WERI-Rb-1 (cell line): ENCODE measurements around the gene LYZ.
"Not testable (repeated sequence)": the region's sequence is repeated elsewhere in the genome, so short reads cannot be mapped to it uniquely, and the experiment has no call there.

Source experiments
- DNase-seq: peaks from one replicate; pipeline ENCODE4 v3.0.0-alpha.2; 2020
- H3K27ac ChIP-seq: fragments of 250-450 bp; sonication (Bioruptor Pico); 2 replicates; pipeline ENCODE4 v1.5.1; 2020; ENCODE audit warnings: mild to moderate bottlenecking, moderate library complexity
- H3K27me3 ChIP-seq: fragments of 250-450 bp; sonication (Bioruptor Pico); 2 replicates; pipeline ENCODE4 v1.5.1; 2021; ENCODE audit warnings: mild to moderate bottlenecking, low read depth, moderate library complexity; ENCODE audit not compliant: insufficient read depth, severe bottlenecking
- H3K36me3 ChIP-seq: fragments of 250-450 bp; sonication (Bioruptor Pico); 2 replicates; pipeline ENCODE4 v1.5.1; 2020; ENCODE audit warnings: mild to moderate bottlenecking, moderate library complexity
- H3K4me3 ChIP-seq: 2 replicates; pipeline ENCODE4 v1.5.1; 2011; ENCODE audit warnings: low read depth, mild to moderate bottlenecking, control low read depth, low read length
- H3K9me3 ChIP-seq: fragments of 250-450 bp; sonication (Bioruptor Pico); 2 replicates; pipeline ENCODE4 v1.5.1; 2021; ENCODE audit warnings: mild to moderate bottlenecking, moderate library complexity; ENCODE audit not compliant: severe bottlenecking
- TF ChIP-seq, protein P1 (sequence below): IDR thresholded peaks from 2 replicates; pipeline ENCODE4 v1.5.1; 2011; ENCODE audit warnings: low read depth, mild to moderate bottlenecking, control low read depth, inconsistent platforms, low read length

The LYZ gene

DNA sequence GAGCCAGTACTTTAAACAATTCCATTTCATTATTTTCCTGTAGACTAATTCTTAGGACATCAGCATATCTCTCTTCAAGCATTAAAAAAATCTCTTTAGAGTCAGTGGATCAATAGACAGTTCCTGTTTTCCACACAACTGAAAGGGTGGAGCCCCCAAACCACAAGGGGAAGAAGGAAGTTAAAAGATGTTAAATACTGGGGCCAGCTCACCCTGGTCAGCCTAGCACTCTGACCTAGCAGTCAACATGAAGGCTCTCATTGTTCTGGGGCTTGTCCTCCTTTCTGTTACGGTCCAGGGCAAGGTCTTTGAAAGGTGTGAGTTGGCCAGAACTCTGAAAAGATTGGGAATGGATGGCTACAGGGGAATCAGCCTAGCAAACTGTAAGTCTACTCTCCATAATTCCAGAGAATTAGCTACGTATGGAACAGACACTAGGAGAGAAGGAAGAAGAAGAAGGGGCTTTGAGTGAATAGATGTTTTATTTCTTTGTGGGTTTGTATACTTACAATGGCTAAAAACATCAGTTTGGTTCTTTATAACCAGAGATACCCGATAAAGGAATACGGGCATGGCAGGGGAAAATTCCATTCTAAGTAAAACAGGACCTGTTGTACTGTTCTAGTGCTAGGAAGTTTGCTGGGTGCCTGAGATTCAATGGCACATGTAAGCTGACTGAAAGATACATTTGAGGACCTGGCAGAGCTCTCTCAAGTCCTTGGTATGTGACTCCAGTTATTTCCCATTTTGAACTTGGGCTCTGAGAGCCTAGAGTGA lies at the start of gene LYZ:
Gene LYZ (plus strand): TSS at position 220 of the 777 bp plus-strand sequence. CDS start 28 bp downstream, at position 248.
- no peaks in the 10 kb centered on the region for H3K27me3 ChIP-seq
- DNase-seq = no peak

DNA sequence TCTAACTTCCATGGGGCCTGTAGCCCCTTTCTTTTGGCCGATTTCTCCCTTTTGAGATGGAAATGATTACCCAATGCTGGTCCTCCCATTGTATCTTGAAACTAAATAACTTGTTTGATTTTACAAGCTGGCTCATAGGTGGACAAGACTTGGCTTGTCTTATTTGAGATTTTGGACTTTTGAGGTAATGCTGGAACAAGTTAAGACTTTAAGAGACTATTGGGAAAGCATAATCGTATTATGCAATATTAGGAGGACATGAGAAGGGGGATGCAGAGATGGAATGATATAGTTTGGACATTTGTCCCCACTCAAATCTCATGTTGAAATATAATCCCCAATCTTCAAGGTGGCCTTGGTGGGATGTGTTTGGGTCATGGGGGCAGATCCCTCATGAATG lies 49.2 kb upstream of the LYZ start:
- TF ChIP-seq, protein P1, sequence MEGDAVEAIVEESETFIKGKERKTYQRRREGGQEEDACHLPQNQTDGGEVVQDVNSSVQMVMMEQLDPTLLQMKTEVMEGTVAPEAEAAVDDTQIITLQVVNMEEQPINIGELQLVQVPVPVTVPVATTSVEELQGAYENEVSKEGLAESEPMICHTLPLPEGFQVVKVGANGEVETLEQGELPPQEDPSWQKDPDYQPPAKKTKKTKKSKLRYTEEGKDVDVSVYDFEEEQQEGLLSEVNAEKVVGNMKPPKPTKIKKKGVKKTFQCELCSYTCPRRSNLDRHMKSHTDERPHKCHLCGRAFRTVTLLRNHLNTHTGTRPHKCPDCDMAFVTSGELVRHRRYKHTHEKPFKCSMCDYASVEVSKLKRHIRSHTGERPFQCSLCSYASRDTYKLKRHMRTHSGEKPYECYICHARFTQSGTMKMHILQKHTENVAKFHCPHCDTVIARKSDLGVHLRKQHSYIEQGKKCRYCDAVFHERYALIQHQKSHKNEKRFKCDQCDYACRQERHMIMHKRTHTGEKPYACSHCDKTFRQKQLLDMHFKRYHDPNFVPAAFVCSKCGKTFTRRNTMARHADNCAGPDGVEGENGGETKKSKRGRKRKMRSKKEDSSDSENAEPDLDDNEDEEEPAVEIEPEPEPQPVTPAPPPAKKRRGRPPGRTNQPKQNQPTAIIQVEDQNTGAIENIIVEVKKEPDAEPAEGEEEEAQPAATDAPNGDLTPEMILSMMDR = no peak
- Histone ChIP-seq H3K4me3 (no peak overlapping the region), H3K9me3 (peaks cover 3% of the 10 kb centered on the region), H3K36me3 (no peaks in the 10 kb centered on the region), H3K27me3 (no peaks in the 10 kb centered on the region), H3K27ac (no peak overlapping the region)
- DNase-seq = no peak

More for the DNA sequence above, at the start of gene LYZ:
- TF ChIP-seq, protein P1 = no peak
- no peak within 1 kb of the TSS for H3K27ac ChIP-seq
- no peaks in the 10 kb centered on the region for H3K36me3 ChIP-seq
- H3K4me3 ChIP-seq = no peak within 1 kb of the TSS
- H3K9me3 ChIP-seq = no peaks in the 10 kb centered on the region

DNA sequence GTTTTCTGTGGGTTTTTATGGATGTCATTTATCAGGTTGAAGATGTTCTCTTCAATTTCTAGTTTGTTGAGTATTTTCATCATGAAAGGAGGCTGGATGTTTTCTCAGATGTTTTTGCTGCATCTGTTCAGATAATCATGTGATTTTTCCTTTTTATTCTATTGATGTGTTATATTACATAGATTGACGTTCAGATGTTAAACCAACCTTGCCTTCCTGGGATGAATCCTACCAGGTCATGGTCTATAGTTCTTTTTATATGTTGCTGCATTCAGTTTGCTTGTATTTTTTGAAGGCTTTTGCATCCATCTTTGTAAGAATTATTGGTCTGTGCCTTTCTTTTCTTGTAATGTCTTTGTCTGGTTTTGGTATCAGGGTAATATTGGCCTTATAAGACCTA lies 43.9 kb upstream of the LYZ start:
- no peaks in the 10 kb centered on the region for H3K36me3 ChIP-seq
- no peaks in the 10 kb centered on the region for H3K9me3 ChIP-seq
- H3K4me3 ChIP-seq = no peak overlapping the region
- H3K27ac ChIP-seq = no peak overlapping the region
- TF ChIP-seq, protein P1 = no peak
- H3K27me3 ChIP-seq = no peaks in the 10 kb centered on the region
- no peak for DNase-seq

DNA sequence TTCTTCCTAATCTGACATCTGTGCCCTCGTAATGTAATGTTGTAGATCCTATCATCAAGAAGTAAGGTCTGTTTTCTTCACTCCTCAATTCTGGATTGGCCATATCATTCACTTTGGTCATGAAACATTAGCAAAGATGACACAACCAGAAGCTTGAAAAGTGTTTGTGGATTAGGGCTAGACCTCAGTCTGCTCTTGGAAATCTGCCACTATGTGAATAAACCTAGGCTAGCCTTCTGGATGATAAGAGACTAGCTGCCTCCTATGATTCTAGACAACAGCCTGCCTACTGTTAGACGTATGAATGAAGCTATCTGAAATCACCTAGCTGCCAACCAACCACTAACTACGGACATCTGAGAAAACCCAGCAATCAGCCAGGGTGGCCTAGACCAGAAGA lies 38.7 kb upstream of the LYZ start:
- Histone ChIP-seq H3K27me3 (no peaks in the 10 kb centered on the region), H3K27ac (no peak overlapping the region), H3K9me3 (no peaks in the 10 kb centered on the region), H3K4me3 (no peak overlapping the region), H3K36me3 (no peaks in the 10 kb centered on the region)
- TF ChIP-seq, protein P1 = no peak
- DNase-seq = no peak

DNA sequence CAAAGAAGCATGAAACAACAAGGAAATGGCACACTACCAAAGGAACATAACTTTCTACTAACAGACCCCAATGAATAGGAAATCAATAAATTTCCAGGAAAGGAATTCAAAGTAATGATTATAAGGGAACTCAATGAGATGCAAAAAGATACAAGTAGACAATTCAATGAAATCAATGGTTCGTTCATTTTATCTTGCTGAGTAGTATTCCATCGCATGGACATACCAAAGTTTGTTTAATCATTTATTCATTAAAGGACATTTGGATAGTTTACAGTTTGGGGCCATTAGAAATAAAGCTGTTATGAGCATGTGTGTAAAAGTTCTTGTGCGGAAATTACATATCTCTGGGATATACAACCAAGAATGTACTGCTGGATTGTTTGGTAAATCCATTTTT lies 35.0 kb upstream of the LYZ start:
- Histone ChIP-seq H3K27me3 (no peaks in the 10 kb centered on the region), H3K27ac (no peak overlapping the region), H3K36me3 (no peaks in the 10 kb centered on the region), H3K4me3 (no peak overlapping the region), H3K9me3 (no peaks in the 10 kb centered on the region)
- no peak for DNase-seq
- TF ChIP-seq, protein P1 = no peak

DNA sequence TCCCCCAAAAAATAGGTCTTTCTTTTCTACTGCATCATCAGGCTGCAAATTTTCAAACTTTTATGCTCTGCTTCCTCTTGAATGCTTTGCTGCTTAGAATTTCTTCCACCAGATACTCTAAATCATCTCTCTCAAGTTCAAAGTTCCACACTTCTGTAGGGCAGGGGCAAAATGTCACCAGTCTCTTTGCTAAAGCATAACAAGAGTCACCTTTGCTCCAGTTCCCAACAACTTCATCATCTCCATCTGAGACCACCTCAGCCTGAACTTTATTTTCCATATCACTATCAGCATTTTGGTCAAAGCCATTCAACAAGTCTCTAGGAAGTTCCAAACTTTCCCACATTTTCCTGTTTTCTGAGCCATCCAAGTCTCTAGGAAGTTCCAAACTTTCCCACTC lies 31.4 kb upstream of the LYZ start:
- H3K4me3 ChIP-seq, DNase-seq, H3K27ac ChIP-seq, H3K9me3 ChIP-seq, H3K36me3 ChIP-seq, H3K27me3 ChIP-seq: not testable (repeated sequence)

DNA sequence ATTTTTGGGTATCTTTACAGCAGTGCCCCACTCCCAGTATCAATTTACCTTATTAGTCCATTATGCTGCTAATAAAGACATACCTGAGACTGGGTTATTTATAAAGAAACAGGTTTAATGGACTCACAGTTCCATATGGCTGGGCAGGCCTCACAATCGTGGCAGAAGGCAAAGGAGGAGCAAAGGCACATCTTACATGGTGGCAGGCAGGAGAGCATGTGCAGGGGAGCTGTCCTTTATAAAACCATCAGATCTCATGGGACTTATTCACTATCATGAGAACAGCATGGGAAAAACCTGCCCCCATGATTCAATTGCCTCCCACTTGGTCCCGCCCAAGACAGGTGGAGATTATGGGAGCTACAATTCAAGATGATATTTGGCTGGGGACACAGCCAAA lies 30.9 kb upstream of the LYZ start:
- H3K9me3 ChIP-seq, H3K27me3 ChIP-seq, DNase-seq, H3K4me3 ChIP-seq, H3K36me3 ChIP-seq, H3K27ac ChIP-seq: not testable (repeated sequence)
